Measurements from ENCODE around the gene FAM89B.

Gene FAM89B

GRCh38 chr11:65589444-65590239, 17.3 kb downstream of the FAM89B start:
- Histone ChIP-seq H3K36me3 (peaks cover 56 to 76% (median 64%) of the 10 kb centered on the region in 11 experiments), H3K9me3 (replicated peaks in 1 of 11) (no peaks in the 10 kb centered on the region), H3K27me3 (no peaks in the 10 kb centered on the region), H3K4me2 (peak overlapping the region; percentile 78 to 99 (median 97)), H3K9ac (peak overlapping the region in 9 of 11 experiments; percentile 32 to 78 (median 72); a peak in 15 of 22 replicates), H3K4me1 (peaks cover 51 to 75% (median 60%) of the 10 kb centered on the region in 10 experiments), H3K4me3 (no peak overlapping the region), H3K27ac (peak overlapping the region in 9 of 11 experiments; percentile 18 to 91 (median 44); a peak in 11 of 22 replicates), H4K20me1 (peaks cover 7 to 82% (median 29%) of the 10 kb centered on the region in 11 experiments; a peak in 18 of 22 replicates)
- TF ChIP-seq Cebpa-rat (IDR thresholded peaks at IDR 0.05): no peak

GRCh38 chr11:65590240-65590738, 18.0 kb downstream of the FAM89B start:
- Histone ChIP-seq H3K9me3 (replicated peaks in 1 of 11) (no peaks in the 10 kb centered on the region), H3K4me3 (no peak overlapping the region), H4K20me1 (peaks cover 7 to 82% (median 33%) of the 10 kb centered on the region in 11 experiments; a peak in 18 of 22 replicates), H3K9ac (peak overlapping the region in 5 of 11 experiments; percentile 65 to 77 (median 66); a peak in 1 of 22 replicates), H3K36me3 (peaks cover 50 to 69% (median 58%) of the 10 kb centered on the region in 11 experiments), H3K4me2 (peak overlapping the region in 4 of 11 experiments; percentile 93 to 99 (median 96); a peak in 4 of 22 replicates), H3K4me1 (peaks cover 56 to 76% (median 65%) of the 10 kb centered on the region in 10 experiments), H3K27ac (peak overlapping the region in 1 of 11 experiments; percentile 83; a peak in 2 of 22 replicates), H3K27me3 (no peaks in the 10 kb centered on the region)
- TF ChIP-seq Cebpa-rat (IDR thresholded peaks at IDR 0.05): no peak

GRCh38 chr11:65591939-65592857, 19.9 kb downstream of the FAM89B start:
- Histone ChIP-seq H3K4me3 (no peak overlapping the region), H3K9me3 (replicated peaks in 1 of 11) (no peaks in the 10 kb centered on the region), H3K4me1 (peaks cover 46 to 69% (median 61%) of the 10 kb centered on the region in 10 experiments), H3K27me3 (no peaks in the 10 kb centered on the region), H3K9ac (no peak overlapping the region), H4K20me1 (peaks cover 7 to 84% (median 33%) of the 10 kb centered on the region in 11 experiments; a peak in 18 of 22 replicates), H3K4me2 (no peak overlapping the region; a peak in 1 of 22 replicates), H3K36me3 (peaks cover 38 to 50% (median 44%) of the 10 kb centered on the region in 11 experiments), H3K27ac (no peak overlapping the region)
- no peak for TF ChIP-seq Cebpa-rat (IDR thresholded peaks at IDR 0.05)

- Histone ChIP-seq H3K27ac (no peak overlapping the region), H3K36me3 (peaks cover 44 to 56% (median 50%) of the 10 kb centered on the region in 11 experiments), H3K9ac (peak overlapping the region in 1 of 11 experiments; percentile 34; a peak in 1 of 22 replicates), H4K20me1 (peaks cover 13 to 91% (median 36%) of the 10 kb centered on the region in 11 experiments; a peak in 19 of 22 replicates), H3K4me1 (peaks cover 38 to 68% (median 59%) of the 10 kb centered on the region in 10 experiments), H3K4me3 (no peak overlapping the region), H3K9me3 (replicated peaks in 1 of 11) (no peaks in the 10 kb centered on the region), H3K27me3 (no peaks in the 10 kb centered on the region), H3K4me2 (peak overlapping the region in 3 of 11 experiments; percentile 31 to 51 (median 47); a peak in 4 of 22 replicates)
- no peak for TF ChIP-seq Cebpa-rat (IDR thresholded peaks at IDR 0.05)
Observed at GRCh38 chr11:65592858-65593517, 20.6 kb downstream of the FAM89B start.

- H4K20me1 ChIP-seq: peaks cover 20 to 93% (median 33%) of the 10 kb centered on the region in 11 experiments; a peak in 19 of 22 replicates
- no peak overlapping the region for H3K4me3 ChIP-seq
- TF ChIP-seq Cebpa-rat (IDR thresholded peaks at IDR 0.05): no peak
- H3K27me3 ChIP-seq: no peaks in the 10 kb centered on the region
- H3K36me3 ChIP-seq: peaks cover 52 to 64% (median 58%) of the 10 kb centered on the region in 11 experiments
- H3K4me2 ChIP-seq: peak overlapping the region in 4 of 11 experiments; percentile 9 to 51 (median 39); a peak in 7 of 22 replicates
- peak overlapping the region in 5 of 11 experiments; percentile 2 to 34 (median 25); a peak in 3 of 22 replicates for H3K9ac ChIP-seq
- no peaks in the 10 kb centered on the region for H3K9me3 ChIP-seq (replicated peaks in 1 of 11)
- H3K4me1 ChIP-seq: peaks cover 31 to 65% (median 53%) of the 10 kb centered on the region in 10 experiments
- H3K27ac ChIP-seq: peak overlapping the region in 1 of 11 experiments; percentile 4; a peak in 1 of 22 replicates
Observed at GRCh38 chr11:65593518-65594414, 21.4 kb downstream of the FAM89B start.

GRCh38 chr11:65595131-65595530, 22.8 kb downstream of the FAM89B start:
- TF ChIP-seq Cebpa-rat (IDR thresholded peaks at IDR 0.05): no peak
- Histone ChIP-seq H3K9me3 (replicated peaks in 1 of 11) (no peaks in the 10 kb centered on the region), H3K27me3 (no peaks in the 10 kb centered on the region), H3K4me1 (peaks cover 17 to 52% (median 40%) of the 10 kb centered on the region in 10 experiments), H3K4me3 (no peak overlapping the region; a peak in 1 of 20 replicates), H4K20me1 (peaks cover 15 to 92% (median 35%) of the 10 kb centered on the region in 11 experiments; a peak in 18 of 22 replicates), H3K9ac (peak overlapping the region; percentile 8 to 66 (median 46); a peak in 13 of 22 replicates), H3K36me3 (peaks cover 56 to 70% (median 62%) of the 10 kb centered on the region in 11 experiments), H3K27ac (peak overlapping the region in 8 of 11 experiments; percentile 2 to 54 (median 42); a peak in 17 of 22 replicates), H3K4me2 (peak overlapping the region; percentile 36 to 71 (median 55))
